Cerebellar nuclear complex (tissue), 1 donor: ENCODE data around the gene NFKBIE.

Source experiments
- DNase-seq, 2 experiments: peaks; one replicate each; lab custom pipeline; 2025; lab: John Stamatoyannopoulos, UW

NFKBIE gene

GRCh38 chr6:44227148-44227793 lies 38.1 kb downstream of the NFKBIE start:
- DNase-seq: no peak

DNA sequence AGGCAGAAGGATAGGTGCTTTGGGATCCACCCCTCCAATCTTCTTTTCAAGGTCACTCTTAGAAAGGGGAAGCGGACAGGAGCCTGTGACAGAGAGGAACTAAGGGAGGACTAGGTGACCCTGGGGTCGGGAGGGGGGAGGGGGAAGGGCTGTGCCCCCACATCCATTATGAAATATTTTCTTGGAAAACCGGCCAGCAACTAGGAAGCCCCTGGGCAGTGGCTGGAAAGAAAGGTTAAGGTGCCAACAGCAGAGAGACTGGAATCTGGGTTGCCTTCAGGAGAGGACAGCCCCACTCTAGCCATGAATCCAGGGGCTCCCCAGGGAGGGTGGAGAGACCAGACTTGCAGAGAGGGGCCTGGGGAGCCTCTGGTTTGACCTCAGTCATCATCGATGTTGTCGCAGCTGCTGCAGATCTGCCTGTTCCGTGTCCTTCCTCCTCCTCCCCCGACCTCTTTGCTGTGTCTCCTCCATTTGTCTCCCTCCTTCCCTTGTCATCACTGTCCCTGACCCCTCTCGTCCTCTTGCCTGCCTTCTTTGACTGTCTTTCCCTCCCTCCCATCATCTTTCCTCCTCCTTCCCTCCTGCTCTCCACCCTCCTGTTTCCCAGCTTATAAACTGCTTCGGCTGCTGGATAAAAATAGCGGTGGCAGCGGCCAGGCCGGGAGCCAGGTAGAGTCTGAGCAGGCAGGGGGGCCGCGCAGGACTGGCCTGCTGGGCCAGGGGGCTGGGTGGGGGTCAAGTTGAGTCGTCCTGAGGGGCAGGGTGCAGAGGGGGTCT lies 38.8 kb downstream of the NFKBIE start:
- DNase-seq: peak in 1 of 2 experiments; percentile 22

- DNase-seq: no peak
These were observed 39.6 kb downstream of the NFKBIE start for GRCh38 chr6:44225579-44226325.

DNA sequence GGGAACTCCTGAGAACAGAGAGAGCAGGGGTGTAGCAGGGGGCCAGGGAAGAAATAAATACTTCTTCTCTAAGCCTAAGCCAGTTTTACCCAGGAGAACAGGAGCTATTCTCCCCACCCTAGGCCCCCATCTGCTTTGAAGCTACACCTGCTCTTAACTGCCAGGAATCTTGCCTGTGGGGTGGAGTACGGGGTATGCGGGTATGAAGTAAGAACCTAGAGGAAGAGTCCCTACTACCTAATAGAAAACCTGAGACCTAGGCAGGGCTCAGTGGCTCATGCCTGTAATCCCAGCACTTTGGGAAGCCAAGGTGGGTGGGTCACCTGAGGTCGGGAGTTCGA lies 40.4 kb downstream of the NFKBIE start:
- no peak for DNase-seq

DNA sequence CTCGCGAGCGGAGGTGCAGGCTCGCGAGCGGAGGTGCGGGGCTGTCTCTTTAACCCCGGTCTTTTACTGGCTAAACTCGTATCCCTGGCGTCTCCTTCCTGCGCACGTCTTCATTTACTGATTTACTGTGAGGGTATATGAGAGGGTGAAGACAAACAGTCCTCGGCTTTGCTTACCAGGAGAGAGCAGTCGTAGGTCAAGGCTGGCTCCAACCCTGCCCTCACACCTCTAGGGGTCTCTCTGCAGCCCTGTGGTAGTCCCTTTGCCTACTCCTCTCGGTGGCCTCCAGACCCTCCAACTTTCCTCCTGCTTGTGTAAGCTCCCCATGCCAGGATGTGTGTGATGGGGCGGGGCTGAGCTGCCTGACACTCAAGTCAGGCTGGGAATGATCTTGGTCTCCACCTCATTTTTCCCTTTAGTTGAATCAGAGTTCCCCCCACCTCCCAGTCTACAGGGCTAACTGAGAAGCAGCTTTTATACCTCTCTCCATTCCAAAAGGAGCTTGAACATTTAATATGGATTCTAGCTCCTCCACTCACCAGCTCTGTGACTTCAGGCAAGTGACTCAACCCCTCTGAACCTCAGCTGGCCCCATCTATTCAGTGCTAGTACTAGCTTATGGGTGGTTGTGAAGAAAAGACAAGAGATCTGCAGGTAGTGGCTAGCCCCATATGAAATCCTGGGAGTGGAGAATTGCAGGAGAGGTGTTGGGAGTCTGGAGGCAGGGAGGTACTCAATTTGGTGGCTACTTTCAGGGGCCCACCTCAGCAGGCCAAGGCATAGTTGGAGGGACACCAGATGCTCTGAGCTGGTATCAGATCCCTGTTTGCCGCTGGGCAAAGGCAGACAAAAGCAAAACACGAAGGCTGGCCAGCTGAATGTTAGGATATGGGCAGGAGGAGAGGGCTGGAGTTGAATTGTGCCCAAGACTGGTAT lies 41.1 kb downstream of the NFKBIE start:
- DNase-seq: peak in 1 of 2 experiments; percentile 33

GRCh38 chr6:44223319-44224028 lies 41.9 kb downstream of the NFKBIE start, which contains the start of gene SLC29A1:
SLC29A1 (plus strand) TSS chr6:44223595; CDS start chr6:44227314, 3,719 bp downstream.
- peak; percentile 30 to 46 for DNase-seq

DNA sequence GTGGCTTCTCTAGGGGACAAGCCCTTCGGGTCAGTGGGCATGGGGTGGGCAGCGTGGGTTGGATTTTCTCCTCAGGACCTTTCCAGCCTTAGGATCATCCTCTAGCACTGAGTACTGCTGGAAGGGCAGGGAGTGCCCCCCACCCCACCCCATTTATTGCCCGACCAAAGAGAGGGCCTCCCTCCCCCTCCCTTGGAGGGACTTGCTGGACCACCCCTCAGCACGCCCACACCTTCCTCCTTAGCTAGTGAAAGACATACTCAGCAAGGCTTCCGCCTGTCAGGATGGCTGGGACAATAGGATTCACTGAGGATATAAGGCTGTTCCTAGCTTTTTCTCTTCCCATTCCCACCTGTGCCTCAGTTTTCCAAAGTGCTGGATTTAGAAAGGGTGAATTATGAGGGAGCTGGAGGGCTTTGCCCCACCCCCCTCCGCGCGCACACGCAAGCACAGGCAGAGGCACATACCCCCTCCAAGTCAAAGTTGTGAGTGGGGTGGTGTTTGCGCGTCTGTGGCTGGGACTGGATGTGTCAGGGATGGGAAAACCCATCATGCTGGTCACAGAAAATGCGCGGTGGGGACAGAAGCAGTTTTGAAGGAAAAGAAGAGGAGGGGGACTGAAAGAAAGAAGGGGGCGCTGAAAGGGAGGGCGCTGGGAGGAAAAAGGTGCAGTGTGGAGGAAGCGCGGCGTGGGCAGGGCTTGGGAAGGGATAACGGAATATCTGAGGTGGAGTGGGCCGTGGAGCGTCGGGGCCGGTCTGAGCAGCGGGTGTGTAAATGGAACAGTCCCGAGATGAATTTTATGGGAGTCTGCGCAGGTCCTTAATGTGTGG lies 42.6 kb downstream of the NFKBIE start:
- no peak for DNase-seq

DNA sequence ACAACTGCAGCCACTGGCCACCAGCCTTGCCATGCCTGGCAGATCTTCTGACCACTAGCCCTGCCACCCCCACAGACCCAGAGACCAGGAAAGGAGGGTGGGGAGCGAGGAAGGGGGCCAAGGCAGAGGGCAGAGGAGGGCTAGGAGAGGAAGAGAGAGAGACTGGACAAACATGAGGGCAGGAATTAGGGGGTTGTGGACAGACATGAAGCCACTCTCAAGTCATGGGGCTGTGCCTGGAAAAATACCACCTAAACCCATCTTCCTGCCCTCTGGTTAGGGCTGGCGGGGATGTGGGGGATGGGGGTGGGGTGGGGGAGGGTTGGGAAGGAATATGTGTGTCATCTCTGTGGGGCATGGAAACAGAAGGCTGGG lies 43.4 kb downstream of the NFKBIE start:
- DNase-seq: no peak

GRCh38 chr6:44221291-44221960 lies 43.9 kb downstream of the NFKBIE start:
- no peak for DNase-seq

- DNase-seq: no peak
These were observed 44.4 kb downstream of the NFKBIE start for GRCh38 chr6:44220913-44221290.

GRCh38 chr6:44219815-44220784 lies 45.3 kb downstream of the NFKBIE start:
- no peak for DNase-seq

GRCh38 chr6:44219053-44219814 lies 46.1 kb downstream of the NFKBIE start:
- DNase-seq: no peak

- peak in 1 of 2 experiments; percentile 53 for DNase-seq
These were observed 47.8 kb downstream of the NFKBIE start for GRCh38 chr6:44217332-44218143.

DNA sequence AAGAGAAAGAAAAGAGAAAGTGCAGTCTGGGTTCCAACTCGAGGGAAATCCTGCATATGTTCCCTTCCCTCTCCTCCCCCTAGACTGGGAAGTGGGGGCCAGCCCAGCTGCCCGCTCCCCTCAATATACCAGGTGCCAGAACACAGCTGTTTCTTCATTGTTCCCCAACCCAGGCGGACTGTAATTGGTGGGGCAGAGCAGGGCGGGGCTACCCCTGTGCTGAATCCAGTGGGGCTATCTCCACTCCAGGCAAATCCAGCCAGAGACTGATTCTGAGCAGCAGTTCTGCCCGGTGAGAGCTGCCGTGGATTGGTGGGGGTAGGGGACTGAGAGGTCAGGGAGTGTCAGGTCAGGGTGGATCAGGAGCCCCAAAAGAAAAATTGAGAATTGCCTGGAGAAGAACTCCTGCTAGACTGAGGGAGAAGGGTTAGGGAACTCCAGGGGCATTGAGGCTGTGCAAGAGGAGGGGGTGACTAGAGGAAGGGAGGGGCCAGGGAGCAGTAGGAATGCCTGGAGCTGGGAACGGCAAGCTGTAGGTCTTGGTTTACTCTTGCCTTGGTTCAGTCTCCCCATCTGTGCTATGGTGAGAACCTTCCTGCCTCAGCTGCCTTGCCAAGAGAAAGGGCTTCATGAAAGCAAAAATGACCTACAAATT lies 48.5 kb downstream of the NFKBIE start, which contains the start of gene MYMX:
Gene MYMX, plus strand, starts transcription at position 250 of the 655 bp plus-strand sequence. CDS start 546 bp downstream, outside the sequence.
- DNase-seq: no peak

GRCh38 chr6:44214307-44214706 lies 51.0 kb downstream of the NFKBIE start:
- DNase-seq: no peak

DNA sequence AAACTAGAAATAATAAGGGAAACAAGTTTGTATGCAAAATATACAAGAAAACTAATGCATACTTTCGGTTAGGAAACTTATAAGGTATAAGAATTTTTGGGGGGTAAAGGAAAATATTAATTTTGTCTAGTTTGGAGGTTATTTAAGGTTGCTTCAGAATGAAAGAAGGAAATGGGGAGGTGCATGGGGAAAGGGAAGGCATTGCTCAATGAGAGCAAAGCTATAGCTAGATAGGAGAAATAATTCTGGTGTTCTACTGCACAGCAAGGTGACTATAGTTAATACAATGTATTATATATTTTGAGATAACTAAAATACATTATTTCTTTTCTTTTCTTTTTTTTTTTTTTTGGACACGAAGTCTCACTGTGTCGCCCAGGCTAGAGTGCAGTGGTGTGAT lies 54.1 kb downstream of the NFKBIE start:
- DNase-seq: no peak
